NCI-H1048 (cell line): ENCODE results near the gene LNPEP.

Source experiments
- DNase-seq: peaks from one replicate; lab custom pipeline; 2025; lab: John Stamatoyannopoulos, UW

LNPEP gene

GRCh38 chr5:96935559-96936430 is at the start of gene LNPEP:
Gene LNPEP, plus strand, starts transcription at chr5:96936080. Its CDS starts 76 bp downstream, at chr5:96936156.
- peak; percentile 88 for DNase-seq

- no peak for DNase-seq
Measured at GRCh38 chr5:96893342-96893741, 42.5 kb upstream of the LNPEP start.

DNA sequence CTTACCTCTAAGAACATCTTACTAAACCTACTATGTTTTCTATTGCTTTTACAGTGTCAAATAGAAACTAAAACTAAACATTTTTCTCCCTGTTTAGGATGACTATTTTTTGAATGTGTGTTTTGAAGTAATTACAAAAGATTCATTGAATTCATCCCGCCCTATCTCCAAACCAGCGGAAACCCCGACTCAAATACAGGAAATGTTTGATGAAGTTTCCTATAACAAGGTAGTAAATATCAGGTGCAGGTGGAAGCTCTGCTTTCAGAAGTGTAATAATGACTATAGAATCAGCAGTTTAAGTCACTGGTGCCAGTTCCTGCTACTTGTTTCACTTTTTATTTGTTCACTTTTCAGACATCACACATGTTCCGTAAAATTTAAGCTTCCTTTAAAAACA is 39.6 kb upstream of the LNPEP start:
- no peak for DNase-seq

GRCh38 chr5:96896806-96897205 is 39.1 kb upstream of the LNPEP start:
- no peak for DNase-seq

DNA sequence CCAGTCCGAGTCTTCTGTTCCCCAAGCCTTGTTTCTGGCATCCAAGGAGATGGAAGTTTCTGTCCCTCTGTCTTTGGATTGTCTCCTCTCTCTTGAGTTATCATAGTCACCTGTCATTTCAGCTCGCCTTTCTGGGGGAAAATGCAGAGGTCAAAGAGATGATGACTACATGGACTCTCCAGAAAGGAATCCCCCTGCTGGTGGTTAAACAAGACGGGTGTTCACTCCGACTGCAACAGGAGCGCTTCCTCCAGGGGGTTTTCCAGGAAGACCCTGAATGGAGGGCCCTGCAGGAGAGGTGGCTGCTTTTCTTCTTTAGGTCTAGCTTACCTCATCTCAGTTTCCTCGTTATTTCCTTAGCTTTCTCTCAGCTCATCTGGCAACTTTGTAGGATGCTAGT is 34.5 kb upstream of the LNPEP start:
- no peak for DNase-seq

DNA sequence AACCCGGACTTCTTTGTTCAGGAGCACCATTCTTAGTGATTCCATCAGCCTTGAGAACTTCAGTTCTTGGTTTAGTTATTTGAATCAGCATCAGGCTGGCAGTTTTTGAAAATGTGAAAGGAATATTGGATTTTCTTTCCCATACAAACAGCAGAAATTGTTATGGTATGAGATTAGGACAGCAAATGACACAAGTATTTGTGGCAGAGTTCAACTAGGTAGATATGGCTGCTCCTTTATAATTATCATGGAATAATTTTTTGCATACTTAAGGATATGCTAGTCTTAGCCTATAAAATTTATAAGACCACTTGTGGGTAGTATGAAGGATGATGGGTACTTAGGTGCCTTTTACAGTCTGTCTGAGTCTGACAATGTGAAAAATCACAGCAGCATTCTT is 34.0 kb upstream of the LNPEP start:
- no peak for DNase-seq

DNA sequence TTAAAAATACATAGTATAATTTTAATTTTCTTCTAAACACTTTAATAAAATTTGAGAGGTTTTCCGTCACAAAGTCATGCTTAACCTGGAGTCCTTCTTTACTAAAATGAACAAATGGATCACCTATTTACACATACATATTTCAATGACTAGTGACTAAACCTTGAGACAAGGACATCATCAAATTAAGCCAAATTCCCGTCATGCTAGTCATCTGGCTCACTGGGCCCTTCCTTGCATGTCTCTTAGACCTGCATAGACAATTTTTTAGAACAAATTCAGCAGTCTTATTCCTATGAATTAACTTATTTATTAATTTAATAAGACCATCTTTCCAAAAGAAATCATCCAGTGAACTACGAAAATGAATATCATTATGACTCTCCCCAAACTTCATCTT is 33.0 kb upstream of the LNPEP start:
- no peak for DNase-seq

- DNase-seq: no peak
Measured at GRCh38 chr5:96903300-96903699, 32.6 kb upstream of the LNPEP start.

DNA sequence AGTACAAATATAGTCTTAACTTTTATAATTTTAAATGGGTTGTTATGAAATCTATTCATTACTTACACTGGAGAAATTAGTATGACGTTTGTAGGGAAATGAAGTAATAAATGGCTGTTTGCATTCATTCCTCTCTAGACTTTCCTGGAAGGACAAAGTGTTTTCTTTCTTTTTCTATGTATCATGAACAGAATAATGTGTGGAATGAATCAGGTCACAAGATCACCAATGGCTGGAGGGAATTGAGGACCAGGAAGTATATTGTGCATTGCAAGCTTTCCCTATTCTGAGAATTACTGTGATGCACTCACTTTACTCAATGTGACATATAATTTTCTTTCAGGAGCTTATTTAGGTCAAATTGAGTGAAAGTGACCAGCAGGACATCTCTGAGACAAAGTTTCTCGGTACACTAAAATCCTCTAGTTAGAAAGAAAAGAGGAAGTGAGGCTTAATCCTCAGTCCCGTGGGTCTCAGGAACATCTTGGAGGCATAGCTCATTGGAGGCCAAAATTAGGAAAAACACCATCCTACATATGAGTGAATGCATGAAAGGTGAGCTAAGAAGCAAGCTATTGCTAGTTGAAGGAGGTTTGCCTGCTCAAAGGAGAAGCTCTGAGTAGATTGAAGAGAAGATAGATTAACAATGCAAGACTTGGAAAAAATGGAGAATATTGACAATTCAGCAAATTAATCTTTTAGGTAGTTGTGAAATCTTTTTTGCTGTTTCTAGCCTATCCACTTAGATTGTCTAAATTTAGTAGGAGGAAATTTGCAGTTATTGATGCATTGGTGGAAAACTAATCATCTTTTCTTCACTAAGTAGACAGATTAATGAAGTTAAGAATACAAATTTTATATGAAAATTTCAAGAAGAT is 31.6 kb upstream of the LNPEP start:
- no peak for DNase-seq

DNA sequence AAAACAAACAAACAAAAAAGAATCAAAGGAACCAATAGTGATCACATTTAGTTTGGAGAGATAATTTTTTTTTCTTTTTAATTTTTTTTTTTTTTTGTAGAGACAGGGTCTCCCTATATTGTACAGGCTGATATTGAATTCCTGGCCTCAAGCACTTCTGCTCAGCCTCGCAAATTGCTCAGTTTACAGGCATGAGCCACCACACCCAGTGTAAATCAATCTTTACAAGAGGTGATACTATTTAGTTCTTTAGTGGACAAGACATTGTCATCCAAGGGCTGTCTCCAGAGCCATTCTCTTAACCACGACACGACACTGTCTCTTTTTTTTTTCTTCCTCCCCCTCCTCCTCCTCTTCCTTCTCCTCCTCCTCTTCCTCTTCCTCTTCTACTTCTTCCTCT is 30.0 kb upstream of the LNPEP start:
- DNase-seq: no peak

- DNase-seq: no peak
Measured at GRCh38 chr5:96909003-96909402, 26.9 kb upstream of the LNPEP start.

GRCh38 chr5:96909435-96909834 is 26.4 kb upstream of the LNPEP start:
- DNase-seq: no peak

- DNase-seq: no peak
Measured at GRCh38 chr5:96911139-96911538, 24.7 kb upstream of the LNPEP start.

- no peak for DNase-seq
Measured at GRCh38 chr5:96913233-96913632, 22.6 kb upstream of the LNPEP start.

GRCh38 chr5:96919754-96920197 is 16.1 kb upstream of the LNPEP start:
- no peak for DNase-seq

GRCh38 chr5:96920744-96921355 is 15.0 kb upstream of the LNPEP start:
- DNase-seq: no peak

DNA sequence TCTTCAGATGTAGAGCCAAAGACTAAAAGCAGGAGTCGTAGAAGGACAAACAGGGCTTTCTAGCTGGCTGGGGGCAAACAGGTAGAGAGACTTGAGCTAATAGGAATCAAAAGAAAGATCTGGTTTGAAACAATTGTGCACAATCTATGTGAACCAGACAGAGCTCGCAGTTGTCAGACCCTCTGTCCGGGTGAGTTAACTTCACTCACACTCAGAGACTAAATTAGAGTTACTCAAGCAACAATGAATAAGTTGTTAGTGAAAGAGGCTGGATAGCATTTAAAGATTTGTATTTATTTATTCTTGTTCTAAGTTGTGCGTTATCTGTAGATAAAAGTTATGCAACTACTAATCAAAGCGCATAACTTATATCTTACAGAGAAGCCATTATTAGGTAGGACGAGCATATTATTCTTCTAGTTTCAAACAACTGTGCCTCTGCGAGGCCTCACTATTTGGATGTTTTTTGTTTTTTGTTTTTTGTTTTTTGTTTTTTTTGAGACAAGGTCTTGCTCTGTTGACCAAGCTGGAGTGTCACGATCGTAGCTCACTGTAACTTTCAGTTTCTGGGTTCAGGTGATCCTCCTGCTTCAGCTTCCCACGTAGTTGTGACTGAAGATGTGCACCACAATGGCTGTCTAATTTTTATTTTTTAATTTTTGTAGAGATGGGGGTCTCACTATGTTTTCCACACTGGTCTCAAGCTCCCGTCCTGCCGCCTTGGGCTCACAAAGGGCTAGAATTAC is 13.2 kb upstream of the LNPEP start:
- no peak for DNase-seq

- DNase-seq: no peak
Measured at GRCh38 chr5:96924016-96924443, 11.8 kb upstream of the LNPEP start.

- no peak for DNase-seq
Measured at GRCh38 chr5:96926276-96926675, 9.6 kb upstream of the LNPEP start.

- no peak for DNase-seq
Measured at GRCh38 chr5:96927008-96927407, 8.9 kb upstream of the LNPEP start.

DNA sequence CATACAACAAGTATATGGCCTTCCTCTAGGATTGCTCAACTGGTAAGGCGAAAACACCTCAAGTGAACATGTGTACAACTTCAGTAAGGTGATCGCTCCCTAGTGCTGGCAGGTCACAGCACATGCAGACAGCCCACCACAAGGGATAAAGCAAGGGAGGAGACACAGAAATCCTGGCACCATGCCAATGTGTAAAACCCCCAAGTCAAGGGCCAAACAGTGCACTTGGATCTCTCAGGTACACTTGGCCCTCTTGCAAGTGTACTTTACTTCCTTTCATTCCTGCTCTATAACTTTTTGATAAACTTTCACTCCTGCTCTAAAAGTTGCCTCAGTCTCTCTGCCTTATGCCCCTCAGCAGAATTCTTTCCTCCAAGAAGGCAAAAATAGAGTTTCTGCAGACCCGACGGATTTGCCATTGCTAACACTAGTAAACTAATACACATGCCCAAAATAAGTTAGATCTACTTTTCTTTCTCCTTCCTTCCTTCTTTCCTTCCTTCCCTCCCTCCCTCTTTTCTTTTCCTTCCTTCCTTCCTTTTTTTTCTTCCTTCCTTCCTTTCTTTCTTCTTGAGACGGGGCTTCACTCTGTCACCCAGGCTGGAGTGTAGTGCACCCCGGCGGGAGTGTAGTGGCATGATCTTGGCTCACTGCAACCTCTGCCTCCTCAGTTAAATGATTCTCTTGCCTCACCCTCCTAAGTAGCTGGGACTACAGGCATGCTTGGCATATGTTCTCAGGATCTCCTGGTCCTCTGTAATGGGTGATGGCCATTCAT is 6.8 kb upstream of the LNPEP start:
- no peak for DNase-seq
